HEK293T (cell line): ENCODE data around the gene MAGI2.

Experiments
- BHLHE40 ChIP-seq: fragments of 450-650 bp; IDR thresholded peaks from 2 replicates; pipeline ENCODE4 v1.6.1; 2016; ENCODE audit warnings: mild to moderate bottlenecking, moderate library complexity, borderline replicate concordance
- CTBP1 ChIP-seq: fragments of 450-650 bp; IDR thresholded peaks from 2 replicates; pipeline ENCODE4 v1.6.1; 2016; ENCODE audit warnings: borderline replicate concordance
- ELF4 ChIP-seq: fragments of 450-650 bp; IDR thresholded peaks from 2 replicates; pipeline ENCODE4 v1.6.1; 2017; ENCODE audit warnings: antibody characterized with exemption
- FOXA1 ChIP-seq: fragments of 450-650 bp; IDR thresholded peaks from 2 replicates; pipeline ENCODE4 v1.6.1; 2016; ENCODE audit warnings: mild to moderate bottlenecking
- FOXM1 ChIP-seq: fragments of 450-650 bp; IDR thresholded peaks from 2 replicates; pipeline ENCODE4 v1.6.1; 2017; ENCODE audit warnings: mild to moderate bottlenecking, borderline replicate concordance
- SP1 ChIP-seq: fragments of 450-650 bp; IDR thresholded peaks from 2 replicates; pipeline ENCODE4 v1.6.1; 2017
- SUZ12 ChIP-seq: fragments of 450-650 bp; IDR thresholded peaks from 2 replicates; pipeline ENCODE4 v1.6.1; 2016; ENCODE audit warnings: mild to moderate bottlenecking

- no peak for TF ChIP-seq FOXM1
- TF ChIP-seq BHLHE40: no peak
- no peak for TF ChIP-seq CTBP1
- no peak for TF ChIP-seq ELF4
- TF ChIP-seq SP1: no peak
- TF ChIP-seq FOXA1: no peak
- TF ChIP-seq SUZ12: no peak
Measured at GRCh38 chr7:79302293-79302692, 151.2 kb downstream of the MAGI2 start.
